SK-N-MC (cell line): Measurements from ENCODE around the gene MTRFR.

ENCODE experiments used
- EZH2 ChIP-seq: fragments of 200-600 bp; sonication (generic); IDR thresholded peaks from one replicate; pipeline ENCODE4 v1.6.1; 2017; ENCODE audit warnings: antibody characterized with exemption
- POLR2AphosphoS5 ChIP-seq: IDR thresholded peaks from 2 replicates; pipeline ENCODE4 v1.6.1; 2012; ENCODE audit warnings: mild to moderate bottlenecking, low read depth, low read length, borderline replicate concordance

- no peak for TF ChIP-seq EZH2
- TF ChIP-seq POLR2AphosphoS5 = no peak
Observed at GRCh38 chr12:123267991-123268843, 35.0 kb downstream of the MTRFR start.
